Gastrocnemius medialis (tissue), 4 donors: ENCODE data around the gene ACTA1. TPM values are rescaled to one million over a fixed set of nuclear protein-coding genes. Genes with fewer than 3 reads are reported as not detected.

ENCODE experiments used
- ATAC-seq, 2 donors: fragments of 150-250 bp; one replicate each; pipeline ENCODE4 v1.9.1; 2016
- DNase-seq, 2 donors: peaks; one replicate each; pipeline ENCODE4 v3.0.0-alpha.2; 2019
- H3K27ac ChIP-seq, 4 donors: fragments of 200-600 bp; sonication (generic); 1 replicate in 1 of 4; 2 replicates in 3 of 4; pipeline ENCODE4 v1.5.1; 2016 to 2018; ENCODE audit warnings: mild to moderate bottlenecking in 2 of 4, moderate library complexity in 1 of 4
- H3K27me3 ChIP-seq, 3 donors: fragments of 200-600 bp; sonication (generic) in 2 of 3; 1 replicate in 1 of 3; 2 replicates in 2 of 3; pipeline versions ENCODE4 v1.5.1 to v1.6.0; 2016 to 2019; ENCODE audit warnings: mild to moderate bottlenecking in 1 of 3, moderate library complexity in 1 of 3
- H3K36me3 ChIP-seq, 2 donors: fragments of 200-600 bp; sonication (generic) in 1 of 2; one replicate each; pipeline ENCODE4 v1.5.1; 2017 to 2018
- H3K4me1 ChIP-seq, 2 donors: fragments of 200-600 bp; sonication (generic) in 1 of 2; one replicate each; pipeline ENCODE4 v1.5.1; 2016 to 2017; ENCODE audit warnings: mild to moderate bottlenecking in 2 of 2
- H3K4me3 ChIP-seq, 4 donors: fragments of 200-600 bp; sonication (generic) in 3 of 4; 1 replicate in 1 of 4; 2 replicates in 3 of 4; pipeline ENCODE4 v1.5.1; 2016 to 2019; ENCODE audit warnings: mild to moderate bottlenecking in 2 of 4
- H3K9me3 ChIP-seq, 3 donors: fragments of 200-600 bp; sonication (generic) in 2 of 3; 1 replicate in 1 of 3; 2 replicates in 2 of 3; pipeline ENCODE4 v1.5.1; 2016 to 2019
- POLR2A ChIP-seq, 2 donors: fragments of 450-650 bp; IDR thresholded peaks; one replicate each; pipeline ENCODE4 v1.6.1; 2017; ENCODE audit warnings: antibody characterized with exemption in 2 of 2, mild to moderate bottlenecking in 2 of 2, moderate library complexity in 2 of 2
- in situ Hi-C, 4 donors: fragments of 200-750 bp; cut with MboI; loops; one replicate each; pipeline versions ENCODE4 v1.15.0 to v1.8.0; 2017; ENCODE audit warnings: low sequenced_read_pairs in 4 of 4
- intact Hi-C: fragments of 100-400 bp; cut with DNase I; formaldehyde crosslinking; loops from one replicate; pipeline ENCODE4 v1.15.1; 2023; ENCODE audit warnings: low total_unique reads
- total RNA-seq, 4 donors: library from RNA; depleted of rRNA; stranded (reverse); fragments of >200 nt; gene quantifications; one replicate each; pipeline versions ENCODE4 v1.1.0 to v1.2.3, GENCODE V29; 2016
- TF ChIP-seq, protein P1 (sequence below), 5 experiments: fragments of 450-650 bp in 3 of 5; fragments of 200-600 bp in 2 of 5; sonication (generic) in 2 of 5; IDR thresholded peaks in 4 of 5; conservative IDR thresholded peaks in 1 of 5; 1 replicate in 4 of 5; 2 replicates in 1 of 5; pipeline ENCODE4 v1.5.1; 2016 to 2019; ENCODE audit warnings: antibody characterized with exemption in 5 of 5, mild to moderate bottlenecking in 3 of 5, moderate library complexity in 3 of 5

The ACTA1 gene
- total RNA-seq, 4 donors from 2014 or later, result 2,912 to 35,934 (median 16,282) TPM

DNA sequence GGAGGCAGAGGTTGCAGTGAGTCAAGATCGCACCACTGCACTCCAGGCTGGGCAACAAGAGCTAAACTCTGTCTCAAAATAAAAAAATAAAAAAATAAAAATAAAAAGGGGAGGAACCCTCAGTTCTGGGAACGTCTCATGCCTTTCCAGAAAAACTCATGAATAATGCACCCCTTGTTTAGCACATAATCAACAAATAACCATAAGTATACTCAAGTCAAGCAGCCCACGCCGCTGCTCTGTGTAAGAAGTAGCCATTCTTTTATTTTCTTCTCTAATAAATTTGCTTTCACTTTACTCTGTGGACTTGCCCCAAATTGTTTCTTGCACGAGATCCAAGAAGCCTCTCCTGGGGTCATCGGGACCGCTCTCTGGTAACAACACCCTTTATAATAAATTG, 14.5 kb upstream of the ACTA1 start:
- Histone ChIP-seq H3K27me3 (no peaks in the 10 kb centered on the region), H3K36me3 (peaks cover 0 to 63% of the 10 kb centered on the region in 2 donors), H3K9me3 (no peaks in the 10 kb centered on the region), H3K4me1 (no peaks in the 10 kb centered on the region), H3K27ac (no peak overlapping the region), H3K4me3 (no peak overlapping the region)
- no peak for TF ChIP-seq POLR2A (IDR thresholded peaks at IDR 0.05)
- ATAC-seq, result no peak
- intact Hi-C loops (no loop called here), in situ Hi-C loops (no loop called here)
- no peak for DNase-seq

GRCh38 chr1:229447809-229448252, 13.9 kb upstream of the ACTA1 start:
- no peaks in the 10 kb centered on the region for H3K9me3 ChIP-seq
- ATAC-seq (no peak), DNase-seq (no peak)
- intact Hi-C loops, result no loop called here
- H3K4me3 ChIP-seq, result no peak overlapping the region
- peaks cover 0 to 64% of the 10 kb centered on the region in 2 donors for H3K36me3 ChIP-seq
- no peaks in the 10 kb centered on the region for H3K27me3 ChIP-seq
- in situ Hi-C loops, result no loop called here
- no peaks in the 10 kb centered on the region for H3K4me1 ChIP-seq
- no peak overlapping the region for H3K27ac ChIP-seq
- no peak for TF ChIP-seq POLR2A (IDR thresholded peaks at IDR 0.05)
- TF ChIP-seq, protein P1, sequence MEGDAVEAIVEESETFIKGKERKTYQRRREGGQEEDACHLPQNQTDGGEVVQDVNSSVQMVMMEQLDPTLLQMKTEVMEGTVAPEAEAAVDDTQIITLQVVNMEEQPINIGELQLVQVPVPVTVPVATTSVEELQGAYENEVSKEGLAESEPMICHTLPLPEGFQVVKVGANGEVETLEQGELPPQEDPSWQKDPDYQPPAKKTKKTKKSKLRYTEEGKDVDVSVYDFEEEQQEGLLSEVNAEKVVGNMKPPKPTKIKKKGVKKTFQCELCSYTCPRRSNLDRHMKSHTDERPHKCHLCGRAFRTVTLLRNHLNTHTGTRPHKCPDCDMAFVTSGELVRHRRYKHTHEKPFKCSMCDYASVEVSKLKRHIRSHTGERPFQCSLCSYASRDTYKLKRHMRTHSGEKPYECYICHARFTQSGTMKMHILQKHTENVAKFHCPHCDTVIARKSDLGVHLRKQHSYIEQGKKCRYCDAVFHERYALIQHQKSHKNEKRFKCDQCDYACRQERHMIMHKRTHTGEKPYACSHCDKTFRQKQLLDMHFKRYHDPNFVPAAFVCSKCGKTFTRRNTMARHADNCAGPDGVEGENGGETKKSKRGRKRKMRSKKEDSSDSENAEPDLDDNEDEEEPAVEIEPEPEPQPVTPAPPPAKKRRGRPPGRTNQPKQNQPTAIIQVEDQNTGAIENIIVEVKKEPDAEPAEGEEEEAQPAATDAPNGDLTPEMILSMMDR (IDR thresholded peaks at IDR 0.05 in 4 of 5, conservative IDR thresholded peaks at IDR 0.05 in 1 of 5), result no peak

GRCh38 chr1:229445828-229446227, 11.9 kb upstream of the ACTA1 start:
- intact Hi-C loops (no loop called here), in situ Hi-C loops (no loop called here)
- H3K9me3 ChIP-seq, result no peaks in the 10 kb centered on the region
- ATAC-seq (no peak), DNase-seq (no peak)
- H3K27me3 ChIP-seq, result no peaks in the 10 kb centered on the region
- no peak overlapping the region for H3K27ac ChIP-seq
- peaks cover 12 to 16% of the 10 kb centered on the region in 2 donors for H3K4me1 ChIP-seq
- H3K36me3 ChIP-seq, result peaks cover 0 to 55% of the 10 kb centered on the region in 2 donors
- H3K4me3 ChIP-seq, result no peak overlapping the region
- TF ChIP-seq, protein P1 (IDR thresholded peaks at IDR 0.05 in 4 of 5, conservative IDR thresholded peaks at IDR 0.05 in 1 of 5), result no peak
- no peak for TF ChIP-seq POLR2A (IDR thresholded peaks at IDR 0.05)

- ATAC-seq, result peak; percentile 35 to 44
- no peak overlapping the region for H3K4me3 ChIP-seq
Measured at GRCh38 chr1:229440851-229441537, 7.1 kb upstream of the ACTA1 start.

GRCh38 chr1:229438021-229438420, 4.1 kb upstream of the ACTA1 start:
- intact Hi-C loops, result no loop called here
- Histone ChIP-seq H3K4me3 (no peak overlapping the region), H3K27me3 (no peaks in the 10 kb centered on the region), H3K9me3 (no peaks in the 10 kb centered on the region), H3K27ac (peak overlapping the region in 3 of 4 donors; percentile 6 to 88 (median 82)), H3K4me1 (peaks cover 53 to 58% of the 10 kb centered on the region in 2 donors), H3K36me3 (no peaks in the 10 kb centered on the region)
- ATAC-seq (no peak), DNase-seq (no peak)
- TF ChIP-seq, protein P1 (IDR thresholded peaks at IDR 0.05 in 4 of 5, conservative IDR thresholded peaks at IDR 0.05 in 1 of 5), result no peak
- TF ChIP-seq POLR2A (IDR thresholded peaks at IDR 0.05), result no peak
- in situ Hi-C loops, result no loop called here

More at GRCh38 chr1:229440851-229441537, 7.1 kb upstream of the ACTA1 start:
- H3K36me3 ChIP-seq, result peaks cover 0 to 24% of the 10 kb centered on the region in 2 donors
- H3K27me3 ChIP-seq, result no peaks in the 10 kb centered on the region
- no peaks in the 10 kb centered on the region for H3K9me3 ChIP-seq
- H3K27ac ChIP-seq, result peak overlapping the region; percentile 69 to 88 (median 74)
- peaks cover 28 to 30% of the 10 kb centered on the region in 2 donors for H3K4me1 ChIP-seq
- TF ChIP-seq POLR2A (IDR thresholded peaks at IDR 0.05), result no peak
- TF ChIP-seq, protein P1 (IDR thresholded peaks at IDR 0.05 in 4 of 5, conservative IDR thresholded peaks at IDR 0.05 in 1 of 5), result no peak
- intact Hi-C loops, result no loop called here
- DNase-seq, result no peak
- in situ Hi-C loops, result no loop called here
